D721Med (cell line): ENCODE results near the gene FUBP1.

ENCODE experiments used
- DNase-seq: peaks from one replicate; pipeline ENCODE4 v3.0.0; 2011; ENCODE audit warnings: low spot score; ENCODE audit not compliant: insufficient read length
- FAIRE-seq: peaks from 2 replicates; lab custom pipeline; 2011; peaks lifted over from hg19 to GRCh38; lab: Jason Lieb, UNC
- TF ChIP-seq, protein P1 (sequence below): IDR thresholded peaks from 2 replicates; pipeline ENCODE4 v1.5.1; 2012; ENCODE audit warnings: mild to moderate bottlenecking, control low read depth; ENCODE audit not compliant: insufficient read depth; ENCODE audit errors: missing control alignments

Gene FUBP1

DNA sequence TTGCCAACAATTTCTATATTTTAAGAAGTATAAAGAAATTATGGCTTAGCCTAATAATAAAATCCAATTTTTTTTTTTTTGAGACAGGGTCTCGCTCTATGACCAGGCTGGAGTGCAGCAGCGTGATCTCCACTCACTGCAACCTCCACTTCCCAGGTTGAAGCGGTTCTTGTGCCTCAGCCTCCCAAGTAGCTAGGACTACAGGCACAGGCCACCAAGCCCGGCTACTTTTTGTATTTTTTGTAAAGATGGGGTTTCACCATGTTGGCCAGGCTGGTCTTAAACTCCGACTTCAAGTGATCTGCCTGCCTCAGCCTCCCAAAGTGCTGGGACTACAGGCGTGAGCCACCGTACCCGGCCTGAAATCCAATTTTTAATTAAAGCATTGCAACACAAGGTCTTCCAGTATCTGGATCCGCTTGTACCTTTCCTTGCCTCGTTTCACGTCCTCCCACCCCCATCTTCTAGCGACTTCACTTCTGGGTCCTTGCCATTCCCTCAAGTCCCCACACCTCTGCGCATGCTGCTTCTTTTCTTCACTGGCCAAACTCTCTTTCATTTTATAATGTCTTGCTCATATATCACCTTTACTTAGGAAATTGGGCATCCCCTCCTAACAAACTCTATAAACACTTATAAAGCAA, 2.3 kb downstream of the FUBP1 start:
- TF ChIP-seq, protein P1, sequence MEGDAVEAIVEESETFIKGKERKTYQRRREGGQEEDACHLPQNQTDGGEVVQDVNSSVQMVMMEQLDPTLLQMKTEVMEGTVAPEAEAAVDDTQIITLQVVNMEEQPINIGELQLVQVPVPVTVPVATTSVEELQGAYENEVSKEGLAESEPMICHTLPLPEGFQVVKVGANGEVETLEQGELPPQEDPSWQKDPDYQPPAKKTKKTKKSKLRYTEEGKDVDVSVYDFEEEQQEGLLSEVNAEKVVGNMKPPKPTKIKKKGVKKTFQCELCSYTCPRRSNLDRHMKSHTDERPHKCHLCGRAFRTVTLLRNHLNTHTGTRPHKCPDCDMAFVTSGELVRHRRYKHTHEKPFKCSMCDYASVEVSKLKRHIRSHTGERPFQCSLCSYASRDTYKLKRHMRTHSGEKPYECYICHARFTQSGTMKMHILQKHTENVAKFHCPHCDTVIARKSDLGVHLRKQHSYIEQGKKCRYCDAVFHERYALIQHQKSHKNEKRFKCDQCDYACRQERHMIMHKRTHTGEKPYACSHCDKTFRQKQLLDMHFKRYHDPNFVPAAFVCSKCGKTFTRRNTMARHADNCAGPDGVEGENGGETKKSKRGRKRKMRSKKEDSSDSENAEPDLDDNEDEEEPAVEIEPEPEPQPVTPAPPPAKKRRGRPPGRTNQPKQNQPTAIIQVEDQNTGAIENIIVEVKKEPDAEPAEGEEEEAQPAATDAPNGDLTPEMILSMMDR: no peak
- DNase-seq: no peak
- no peak for FAIRE-seq

DNA sequence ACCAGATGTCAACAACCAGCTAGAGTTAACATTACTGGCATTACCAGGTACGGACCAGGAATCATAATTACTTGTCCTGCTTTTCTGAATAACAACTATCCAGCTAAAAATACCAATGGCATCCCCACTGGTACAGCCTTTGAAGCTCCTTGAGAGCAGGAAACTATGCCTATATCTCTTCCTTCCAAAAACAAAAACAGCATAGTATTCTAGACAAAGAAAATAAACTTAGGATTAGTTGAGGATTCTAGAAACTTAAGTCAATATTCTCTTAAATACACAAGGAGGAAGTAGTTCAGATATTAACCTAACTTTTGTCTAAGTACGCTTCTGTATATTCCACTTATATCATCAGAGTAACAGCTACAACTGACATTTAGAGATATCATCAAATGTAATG, 3.0 kb downstream of the FUBP1 start:
- no peak for FAIRE-seq
- TF ChIP-seq, protein P1: no peak
- DNase-seq: no peak

DNA sequence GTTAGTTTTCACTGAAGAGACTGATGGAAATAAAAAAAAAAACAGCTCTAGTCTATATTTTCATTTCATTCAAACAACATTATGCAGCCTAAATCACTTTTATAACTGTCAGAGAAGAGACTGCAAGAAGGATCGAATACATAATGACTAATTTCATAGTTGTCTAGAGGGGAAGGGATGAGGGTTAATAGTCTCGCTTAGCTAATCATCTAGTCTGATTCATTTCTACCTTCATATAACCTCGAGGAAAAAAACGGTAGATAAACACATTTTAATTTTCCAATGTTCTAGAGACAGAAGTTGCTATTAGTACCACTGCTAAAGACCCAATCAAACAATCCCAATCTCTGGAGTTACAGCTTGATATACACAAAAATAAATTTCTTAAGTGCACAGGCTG, 3.5 kb downstream of the FUBP1 start:
- FAIRE-seq: no peak
- TF ChIP-seq, protein P1: no peak
- no peak for DNase-seq

DNA sequence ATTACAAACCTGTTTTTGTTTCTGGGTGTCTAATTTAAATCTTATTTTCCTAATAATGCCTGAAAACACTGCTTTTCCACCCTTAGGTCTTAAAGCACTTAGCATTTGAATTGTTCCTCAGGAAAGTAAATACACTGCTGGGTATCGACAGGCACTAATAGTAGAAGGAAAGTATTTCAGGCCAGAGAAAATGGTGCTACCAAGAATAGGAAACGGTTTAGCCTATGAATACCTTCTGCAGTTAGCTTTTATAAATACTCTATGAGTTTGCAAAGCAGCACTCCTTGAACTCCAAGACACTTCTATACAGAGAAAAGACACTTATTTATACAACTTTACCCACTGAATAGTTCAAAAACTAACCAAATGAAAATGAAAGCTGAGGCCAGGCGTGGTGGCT, 6.8 kb downstream of the FUBP1 start:
- TF ChIP-seq, protein P1: no peak
- FAIRE-seq: no peak
- DNase-seq: no peak

DNA sequence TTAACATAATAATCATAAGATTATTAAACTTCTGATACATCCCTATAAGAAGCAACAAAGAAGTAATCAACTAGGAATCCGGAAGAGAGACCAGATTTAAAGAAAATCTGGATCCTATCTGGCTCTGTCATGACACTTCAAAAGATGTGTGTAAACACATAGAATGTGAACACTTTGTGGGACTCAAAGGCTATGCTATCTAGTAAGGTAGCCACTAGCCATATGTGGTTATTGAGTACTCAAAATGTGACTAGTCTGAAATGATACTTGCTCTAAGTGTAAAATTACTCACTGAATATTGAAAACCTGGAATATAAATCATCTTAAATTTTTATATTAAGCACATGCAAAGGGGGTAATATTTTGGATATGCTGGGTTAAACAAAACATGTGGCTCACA, 8.7 kb downstream of the FUBP1 start:
- no peak for FAIRE-seq
- TF ChIP-seq, protein P1: no peak
- DNase-seq: no peak

DNA sequence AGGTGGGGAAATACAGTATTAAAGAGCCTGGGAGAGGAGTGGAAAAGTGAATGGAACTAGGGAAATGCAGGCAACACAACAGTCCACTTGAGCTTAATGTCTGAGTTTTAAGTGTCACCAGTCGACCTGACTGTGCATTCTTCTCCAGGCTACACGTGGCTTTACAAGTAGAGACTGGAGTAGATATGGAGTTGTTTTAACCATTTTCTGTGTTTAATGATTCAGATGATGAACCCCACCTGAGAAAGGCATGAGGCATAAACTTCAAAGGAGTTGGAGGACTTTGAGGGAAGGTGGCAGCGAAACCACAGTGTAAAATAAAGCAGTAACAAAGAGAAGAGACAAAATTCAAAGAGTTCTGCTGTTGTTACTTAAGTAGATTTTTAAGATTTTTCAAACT, 12.6 kb downstream of the FUBP1 start:
- DNase-seq (no peak), FAIRE-seq (no peak)
- TF ChIP-seq, protein P1: no peak

DNA sequence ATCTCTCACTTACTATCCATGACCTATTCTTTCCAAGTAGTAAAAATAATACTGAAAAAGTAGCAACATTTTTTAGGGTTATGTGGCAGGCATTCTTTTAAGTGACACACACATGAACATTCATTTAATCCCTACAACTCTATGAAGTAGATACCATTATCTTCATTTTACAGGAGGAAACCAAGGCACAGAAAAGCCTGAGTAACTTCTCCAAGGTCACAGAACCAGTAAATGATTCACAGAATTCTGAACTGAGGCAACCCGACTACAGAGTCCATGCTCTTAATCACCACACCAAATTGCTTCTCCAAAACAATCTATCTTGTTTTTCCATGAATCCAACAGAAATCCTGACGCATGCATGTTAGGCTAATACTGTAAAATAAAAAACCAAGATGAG, 17.5 kb downstream of the FUBP1 start:
- no peak for DNase-seq
- no peak for FAIRE-seq
- TF ChIP-seq, protein P1: no peak
